Left lobe of liver (tissue), 2 donors: ENCODE measurements around the gene MCHR1. TPM values are rescaled to one million over a fixed set of nuclear protein-coding genes. Genes with fewer than 3 reads are reported as not detected.

Experiments
- ATAC-seq: fragments of 200-7000 bp; cut with Tn5 transposase; one replicate; pipeline ENCODE4 v1.9.1; 2020; ENCODE audit warnings: mild to moderate bottlenecking, moderate library complexity
- DNase-seq: peaks from one replicate; pipeline ENCODE4 v3.0.0-alpha.2; 2020; ENCODE audit warnings: low spot score
- total RNA-seq: library from RNA; stranded (reverse); gene quantifications from one replicate; pipeline ENCODE4 v1.2.1, GENCODE V29; 2021
- donor health status: DM: no; HTN: no; CAD: no; lungs with moderate emphysema.
- donor health status: DM: no; HTN: yes; CAD: no.

The MCHR1 gene
- total RNA-seq, 1 donor from 2014 or later: 2.3 TPM

- ATAC-seq (peak; percentile 58), DNase-seq (no peak)
Measured at GRCh38 chr22:40721266-40721665, 42.0 kb downstream of the MCHR1 start.

GRCh38 chr22:40723396-40723933, 44.2 kb downstream of the MCHR1 start:
- ATAC-seq (no peak), DNase-seq (no peak)

- DNase-seq (no peak), ATAC-seq (peak; percentile 75)
Measured at GRCh38 chr22:40726514-40726913, 47.2 kb downstream of the MCHR1 start.

GRCh38 chr22:40727070-40727963, 48.0 kb downstream of the MCHR1 start:
- ATAC-seq (no peak), DNase-seq (no peak)

GRCh38 chr22:40727964-40728615, 48.8 kb downstream of the MCHR1 start:
- DNase-seq: no peak
- ATAC-seq: no peak

GRCh38 chr22:40728731-40729189, 49.5 kb downstream of the MCHR1 start:
- DNase-seq: no peak
- ATAC-seq: no peak

- ATAC-seq: no peak
- no peak for DNase-seq
Measured at GRCh38 chr22:40729284-40729683, 50.0 kb downstream of the MCHR1 start.

Other genes starting within 250 kb of the MCHR1 start
- 12.8 TPM for gene MRTFA, start 42.8 kb upstream of the MCHR1 start, total RNA-seq
- gene SLC25A17, start 139.9 kb downstream of the MCHR1 start, total RNA-seq: 13.6 TPM
- gene ST13, start 177.2 kb downstream of the MCHR1 start, total RNA-seq: 128 TPM
- gene XPNPEP3, start 177.7 kb downstream of the MCHR1 start, total RNA-seq: 22.0 TPM
- not detected for gene DNAJB7, start 182.6 kb downstream of the MCHR1 start, total RNA-seq